A172 (cell line): ENCODE measurements around the gene CMTM5. TPM values are rescaled to one million over a fixed set of nuclear protein-coding genes. Genes with fewer than 3 reads are reported as not detected.
"Not testable (repeated sequence)": the region's sequence is repeated elsewhere in the genome, so short reads cannot be mapped to it uniquely, and the experiment has no call there.

ENCODE experiments used
- DNase-seq: peaks from one replicate; pipeline ENCODE4 v3.0.0-alpha.2; 2015; ENCODE audit warnings: low spot score
- total RNA-seq: library from RNA; depleted of rRNA; stranded (reverse); fragments of >200 nt; shearing (Covaris generic); gene quantifications from 2 replicates; pipeline ENCODE4 v1.2.3, GENCODE V29; 2014

The CMTM5 gene
- total RNA-seq, 1 experiment from 2014 or later = not detected

GRCh38 chr14:23398348-23398747 lies 21.5 kb downstream of the CMTM5 start:
- DNase-seq = no peak

- no peak for DNase-seq
These were observed 22.3 kb downstream of the CMTM5 start for GRCh38 chr14:23399136-23399535.

- no peak for DNase-seq
These were observed 22.7 kb downstream of the CMTM5 start for GRCh38 chr14:23399591-23399990.

- DNase-seq = not testable (repeated sequence)
These were observed 23.8 kb downstream of the CMTM5 start for GRCh38 chr14:23400496-23401149.

- DNase-seq = no peak
These were observed 24.4 kb downstream of the CMTM5 start for GRCh38 chr14:23401291-23401690.

- no peak for DNase-seq
These were observed 25.7 kb downstream of the CMTM5 start for GRCh38 chr14:23402296-23403138.

GRCh38 chr14:23403139-23403438 lies 26.2 kb downstream of the CMTM5 start:
- DNase-seq = no peak

GRCh38 chr14:23403908-23404307 lies 27.1 kb downstream of the CMTM5 start:
- DNase-seq = no peak

- DNase-seq = peak; percentile 0
These were observed 27.6 kb downstream of the CMTM5 start for GRCh38 chr14:23404331-23404900.

GRCh38 chr14:23405096-23405495 lies 28.2 kb downstream of the CMTM5 start:
- no peak for DNase-seq

- DNase-seq = no peak
These were observed 28.7 kb downstream of the CMTM5 start for GRCh38 chr14:23405516-23406025.

GRCh38 chr14:23406244-23406643 lies 29.4 kb downstream of the CMTM5 start:
- DNase-seq = no peak

GRCh38 chr14:23406725-23407355 lies 30.0 kb downstream of the CMTM5 start:
- no peak for DNase-seq

- no peak for DNase-seq
These were observed 30.9 kb downstream of the CMTM5 start, which contains the start of gene MYH6 for GRCh38 chr14:23407516-23408306. TSS of gene MYH6 (minus strand) at chr14:23408273. CDS start at chr14:23407223, 1,050 bp downstream.

GRCh38 chr14:23408307-23408630 lies 31.4 kb downstream of the CMTM5 start:
- DNase-seq = no peak

GRCh38 chr14:23409475-23409874 lies 32.6 kb downstream of the CMTM5 start:
- no peak for DNase-seq

- DNase-seq = no peak
These were observed 33.3 kb downstream of the CMTM5 start for GRCh38 chr14:23409966-23410635.

GRCh38 chr14:23411563-23412525 lies 35.0 kb downstream of the CMTM5 start:
- no peak for DNase-seq

- no peak for DNase-seq
These were observed 36.8 kb downstream of the CMTM5 start for GRCh38 chr14:23413681-23414080.

- no peak for DNase-seq
These were observed 37.4 kb downstream of the CMTM5 start for GRCh38 chr14:23414254-23414653.
